Activated CD4-positive, alpha-beta T cell treated with anti-CD3 and anti-CD28 coated beads for 48 hours (primary cell): ENCODE measurements around the gene NDUFAF8.

ENCODE experiments used
- DNase-seq: peaks from one replicate; pipeline ENCODE4 v3.0.0-alpha.2; 2020

The NDUFAF8 gene

GRCh38 chr17:81200695-81201580 is 38.2 kb upstream of the NDUFAF8 start:
- peak; percentile 49 for DNase-seq

GRCh38 chr17:81202318-81202717 is 36.8 kb upstream of the NDUFAF8 start:
- DNase-seq: no peak

GRCh38 chr17:81203136-81203535 is 36.0 kb upstream of the NDUFAF8 start:
- DNase-seq: no peak

- DNase-seq: no peak
Measured at GRCh38 chr17:81204578-81204977, 34.5 kb upstream of the NDUFAF8 start.

GRCh38 chr17:81206166-81206565 is 33.0 kb upstream of the NDUFAF8 start:
- no peak for DNase-seq

- DNase-seq: no peak
Measured at GRCh38 chr17:81206657-81207056, 32.5 kb upstream of the NDUFAF8 start.

- DNase-seq: no peak
Measured at GRCh38 chr17:81207610-81208581, 31.2 kb upstream of the NDUFAF8 start.

- no peak for DNase-seq
Measured at GRCh38 chr17:81208651-81209050, 30.5 kb upstream of the NDUFAF8 start.

- no peak for DNase-seq
Measured at GRCh38 chr17:81209141-81209540, 30.0 kb upstream of the NDUFAF8 start.

- DNase-seq: no peak
Measured at GRCh38 chr17:81210466-81210865, 28.7 kb upstream of the NDUFAF8 start.

- no peak for DNase-seq
Measured at GRCh38 chr17:81210868-81211267, 28.2 kb upstream of the NDUFAF8 start.

GRCh38 chr17:81212365-81212764 is 26.8 kb upstream of the NDUFAF8 start:
- no peak for DNase-seq

GRCh38 chr17:81213978-81214377 is 25.1 kb upstream of the NDUFAF8 start:
- DNase-seq: no peak

- no peak for DNase-seq
Measured at GRCh38 chr17:81217491-81217890, 21.6 kb upstream of the NDUFAF8 start.

GRCh38 chr17:81218459-81218858 is 20.7 kb upstream of the NDUFAF8 start:
- DNase-seq: no peak

GRCh38 chr17:81218991-81219390 is 20.1 kb upstream of the NDUFAF8 start:
- no peak for DNase-seq

GRCh38 chr17:81219476-81220180 is 19.5 kb upstream of the NDUFAF8 start:
- DNase-seq: no peak

GRCh38 chr17:81221371-81221841 is 17.7 kb upstream of the NDUFAF8 start:
- DNase-seq: no peak

GRCh38 chr17:81221842-81222619 is 17.1 kb upstream of the NDUFAF8 start:
- no peak for DNase-seq

- no peak for DNase-seq
Measured at GRCh38 chr17:81222620-81222905, 16.6 kb upstream of the NDUFAF8 start.

- DNase-seq: peak; percentile 100
Measured at GRCh38 chr17:81222906-81223761, 16.0 kb upstream of the NDUFAF8 start, which contains the start of gene CEP131. CEP131 (minus strand) TSS chr17:81222965; CDS start chr17:81220056, 2,909 bp downstream.
